ENCODE measurements around the gene PADI4.

The PADI4 gene

GRCh38 chr1:17347769-17348592 lies 40.0 kb downstream of the PADI4 start:
- DNase-seq (ENCODE audit: low read depth in 3 of 3, low spot score in 1 of 3): no peak

- DNase-seq (ENCODE audit: low read depth in 3 of 3, low spot score in 1 of 3): no peak
These were observed 40.7 kb downstream of the PADI4 start for GRCh38 chr1:17348593-17349234.

- no peak for DNase-seq (ENCODE audit: low read depth in 3 of 3, low spot score in 1 of 3)
These were observed 42.1 kb downstream of the PADI4 start for GRCh38 chr1:17350083-17350482.

DNA sequence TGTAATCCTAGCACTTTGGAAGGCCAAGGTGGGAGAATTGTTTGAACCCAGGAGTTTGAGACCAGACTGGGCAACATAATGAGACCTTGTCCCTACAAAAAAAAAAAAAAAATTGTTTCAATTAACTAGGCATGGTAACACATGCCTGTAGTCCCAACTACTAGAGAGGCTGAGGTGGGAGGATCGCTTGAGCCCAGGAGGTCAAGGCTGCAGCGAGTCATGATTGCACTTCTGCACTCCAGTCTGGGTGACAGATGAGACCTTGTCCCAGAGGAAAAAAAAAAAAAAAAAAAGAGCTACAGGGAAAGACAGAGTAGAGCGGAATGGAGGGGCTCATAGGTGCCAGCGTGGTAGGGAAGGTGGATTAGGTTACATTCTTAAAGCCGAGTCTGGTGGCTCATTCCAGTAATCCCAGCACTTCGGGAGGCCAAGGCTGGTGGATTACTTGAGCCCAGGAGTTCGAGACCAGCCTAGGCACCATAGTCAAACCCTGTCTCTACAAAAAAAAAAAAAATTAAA lies 43.0 kb downstream of the PADI4 start:
- no peak for DNase-seq (ENCODE audit: low read depth in 3 of 3, low spot score in 1 of 3)

DNA sequence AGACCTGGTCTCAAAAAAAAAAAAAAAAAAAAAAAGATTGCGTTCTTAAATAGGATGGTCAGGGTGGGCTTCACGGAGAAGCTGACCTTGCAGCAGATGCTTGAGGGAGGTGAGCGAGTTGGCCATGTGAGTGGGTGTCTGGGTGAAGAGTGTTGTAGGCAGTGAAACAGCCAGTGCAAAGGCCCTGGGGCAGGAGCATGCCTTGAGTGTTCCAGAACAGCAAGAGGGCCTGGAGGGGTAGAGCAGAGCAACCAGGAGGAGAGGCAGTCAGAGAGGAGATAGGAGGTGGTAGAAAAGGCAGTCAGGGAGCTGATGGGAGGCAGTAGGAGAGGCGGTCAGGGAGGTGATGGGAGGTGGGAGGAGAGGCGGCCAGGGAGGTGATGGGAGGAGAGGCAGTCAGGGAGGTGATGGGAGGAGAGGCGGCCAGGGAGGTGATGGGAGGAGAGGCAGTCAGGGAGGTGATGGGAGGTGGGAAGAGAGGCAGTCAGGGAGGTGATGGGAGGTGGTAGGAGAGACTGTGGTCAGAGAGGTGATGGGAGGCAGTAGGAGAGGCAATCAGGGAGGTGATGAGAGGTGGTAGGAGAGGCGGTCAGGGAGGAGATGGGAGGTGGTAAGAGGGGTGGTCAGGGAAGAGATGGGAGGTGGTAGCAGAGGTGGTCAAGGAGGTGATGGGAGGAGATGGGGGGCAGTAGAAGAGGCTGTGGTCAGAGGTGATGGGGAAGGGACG lies 43.8 kb downstream of the PADI4 start:
- no peak for DNase-seq (ENCODE audit: low read depth in 3 of 3, low spot score in 1 of 3)

DNA sequence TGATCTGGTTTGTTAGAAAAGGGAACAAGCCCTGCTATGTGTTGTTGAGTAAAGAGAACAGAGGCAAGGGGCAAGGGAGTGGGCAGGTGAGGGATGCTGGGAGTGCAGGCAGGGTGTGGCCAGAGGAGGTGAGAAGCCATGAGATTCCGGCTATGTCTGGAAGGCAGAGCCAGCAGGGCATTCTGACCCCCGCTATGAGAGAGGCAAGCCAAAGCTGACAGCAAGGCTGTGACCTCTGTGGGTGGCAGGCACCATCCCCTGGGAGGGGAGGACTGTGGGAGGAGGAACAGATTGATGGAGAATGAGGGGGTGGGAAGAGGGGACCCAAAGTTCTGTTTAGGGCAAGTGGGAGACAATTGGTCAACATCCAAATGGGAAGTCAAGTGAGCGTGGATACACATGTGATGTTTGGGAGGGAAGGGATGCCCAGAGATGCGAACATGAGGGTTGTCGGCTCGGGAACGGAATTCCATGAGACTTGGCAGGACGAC lies 44.5 kb downstream of the PADI4 start:
- no peak for DNase-seq (ENCODE audit: low read depth in 3 of 3, low spot score in 1 of 3)

GRCh38 chr1:17355898-17356297 lies 47.9 kb downstream of the PADI4 start:
- no peak for DNase-seq (ENCODE audit: low read depth in 3 of 3, low spot score in 1 of 3)

DNA sequence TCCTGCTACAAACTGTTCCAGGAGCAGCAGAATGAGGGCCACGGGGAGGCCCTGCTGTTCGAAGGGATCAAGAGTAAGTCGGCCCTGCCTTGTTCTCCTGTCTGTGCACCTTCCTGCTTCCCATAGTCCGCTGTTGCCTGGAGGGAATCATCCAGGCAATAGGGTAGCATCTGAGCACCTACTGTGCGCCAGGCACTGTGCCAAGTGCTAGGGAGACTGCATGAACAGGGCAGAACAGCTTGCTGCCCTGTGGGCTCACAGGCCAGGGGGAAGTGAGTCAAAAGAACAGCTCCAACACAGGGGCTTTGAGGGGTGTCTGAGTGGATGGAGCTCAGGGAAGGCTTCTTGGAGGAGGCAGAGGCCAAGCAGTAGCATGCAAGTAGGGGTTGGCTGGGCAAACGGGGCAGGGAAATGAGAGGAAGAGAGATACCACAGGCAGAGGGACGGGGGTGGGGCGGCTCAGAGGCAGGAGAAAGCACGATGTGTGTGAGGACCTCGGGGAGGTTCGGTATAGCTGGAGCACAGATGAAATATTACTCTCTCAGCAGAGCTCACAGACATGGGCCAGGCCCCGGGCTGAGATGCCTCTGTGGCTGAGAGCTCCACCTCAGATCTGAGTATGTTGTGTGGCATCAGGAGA lies 48.5 kb downstream of the PADI4 start:
- DNase-seq (ENCODE audit: low read depth in 3 of 3, low spot score in 1 of 3): no peak

DNA sequence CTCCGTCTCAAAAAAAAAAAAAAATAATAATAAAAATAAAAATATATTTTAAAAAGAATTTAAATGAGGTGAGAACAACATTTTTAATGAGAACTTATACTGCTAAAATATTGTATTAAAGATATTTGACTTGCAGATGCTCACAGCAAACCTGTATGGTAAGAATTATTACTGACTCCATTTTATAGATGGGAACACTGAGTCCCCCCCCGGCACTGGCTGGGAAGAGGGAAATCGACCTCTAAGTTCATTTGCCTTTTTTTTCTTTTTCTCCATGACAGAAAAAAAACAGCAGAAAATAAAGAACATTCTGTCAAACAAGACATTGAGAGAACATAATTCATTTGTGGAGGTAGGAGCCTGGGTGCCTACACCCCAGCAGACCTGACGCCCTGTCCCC lies 50.6 kb downstream of the PADI4 start:
- DNase-seq (ENCODE audit: low read depth in 3 of 3, low spot score in 1 of 3): no peak

- DNase-seq (ENCODE audit: low read depth in 3 of 3, low spot score in 1 of 3): no peak
These were observed 51.0 kb downstream of the PADI4 start for GRCh38 chr1:17359031-17359430.

DNA sequence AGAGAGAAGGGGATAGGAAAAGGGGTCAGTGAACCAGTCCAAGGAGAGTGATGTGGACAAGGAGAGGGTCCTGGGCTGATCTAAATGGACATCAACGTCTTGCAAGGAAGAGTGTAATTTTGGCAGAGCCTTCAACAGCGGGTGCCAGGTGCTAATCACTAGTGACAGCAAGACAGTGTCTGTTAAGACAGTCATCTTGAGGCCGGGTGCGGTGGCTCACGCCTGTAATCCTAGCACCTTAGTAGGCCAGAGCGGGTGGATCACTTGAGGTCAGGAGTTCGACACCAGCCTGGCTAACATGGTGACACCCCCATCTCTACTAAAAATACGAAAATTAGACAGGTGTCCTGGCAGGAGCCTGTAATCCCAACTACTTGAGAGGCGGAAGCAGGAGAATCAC lies 51.8 kb downstream of the PADI4 start:
- no peak for DNase-seq (ENCODE audit: low read depth in 3 of 3, low spot score in 1 of 3)

DNA sequence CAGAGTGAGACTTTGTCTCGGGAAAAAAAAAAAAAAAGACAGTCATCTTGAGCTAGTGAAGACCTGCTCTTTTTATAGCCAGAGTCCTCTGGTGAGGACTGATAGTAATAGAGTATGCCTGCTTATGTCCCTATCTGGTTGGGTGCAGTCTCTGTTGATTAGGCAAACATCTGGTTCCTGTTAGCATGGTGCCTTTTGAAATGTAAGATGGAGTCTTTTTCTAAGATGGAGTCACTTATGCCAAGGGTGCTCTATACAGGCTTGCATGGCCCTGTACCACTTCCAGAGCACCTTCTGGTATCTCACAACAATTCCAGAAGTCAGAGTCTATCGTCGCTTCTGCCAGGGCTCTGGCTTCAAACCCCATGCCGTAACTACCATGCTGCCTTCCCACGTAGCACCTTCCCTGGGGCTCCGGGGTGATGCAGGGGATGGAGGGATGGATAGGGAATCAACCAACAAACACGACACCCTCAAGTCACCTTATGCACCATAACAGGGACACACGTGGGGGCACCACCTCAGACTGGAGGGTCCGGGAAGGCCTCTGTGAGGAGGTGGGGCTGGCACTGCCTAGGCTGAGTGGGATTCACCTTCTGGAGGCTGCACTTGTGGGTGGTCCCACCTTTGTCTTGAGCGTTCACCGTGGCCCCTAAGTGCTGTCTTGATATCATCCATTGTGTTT lies 52.4 kb downstream of the PADI4 start:
- DNase-seq (ENCODE audit: low read depth in 3 of 3, low spot score in 1 of 3): no peak

DNA sequence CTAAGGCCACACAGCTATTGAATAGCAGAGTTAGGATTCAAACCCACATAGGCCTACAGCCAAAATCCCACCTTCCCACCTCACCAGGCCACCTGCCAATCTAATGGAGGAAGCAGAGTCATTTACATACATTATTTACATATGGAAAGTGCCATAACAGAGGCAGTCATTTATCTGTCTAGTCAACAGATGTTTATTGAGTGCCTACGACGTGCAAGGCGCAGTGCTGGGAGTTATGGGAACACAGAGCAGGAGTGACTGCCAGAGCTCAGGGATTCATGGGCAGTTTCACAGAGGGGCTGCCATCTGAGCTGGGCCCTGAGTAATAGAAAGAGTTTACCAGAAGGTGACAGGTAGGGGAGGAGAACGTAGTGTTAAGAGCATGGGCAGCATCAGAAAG lies 53.7 kb downstream of the PADI4 start:
- no peak for DNase-seq (ENCODE audit: low read depth in 3 of 3, low spot score in 1 of 3)

GRCh38 chr1:17363351-17363750 lies 55.4 kb downstream of the PADI4 start:
- no peak for DNase-seq (ENCODE audit: low read depth in 3 of 3, low spot score in 1 of 3)

DNA sequence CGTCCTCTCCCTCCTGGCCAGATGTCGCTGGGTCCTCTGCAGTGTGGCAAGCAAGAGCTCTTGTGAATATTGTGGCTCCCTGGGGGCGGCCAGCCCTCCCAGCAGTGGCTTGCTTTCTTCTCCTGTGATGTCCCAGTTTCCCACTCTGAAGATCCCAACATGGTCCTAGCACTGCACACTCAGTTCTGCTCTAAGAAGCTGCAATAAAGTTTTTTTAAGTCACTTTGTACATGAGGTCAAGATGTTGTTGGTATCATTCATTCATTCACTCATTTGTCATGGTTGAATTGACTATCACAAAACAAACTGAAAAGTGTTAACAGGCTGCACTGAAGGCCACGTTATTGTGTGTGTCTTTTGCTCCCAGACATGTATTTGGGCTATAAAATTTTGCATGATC lies 55.8 kb downstream of the PADI4 start:
- no peak for DNase-seq (ENCODE audit: low read depth in 3 of 3, low spot score in 1 of 3)

- DNase-seq (ENCODE audit: low read depth in 3 of 3, low spot score in 1 of 3): no peak
These were observed 57.3 kb downstream of the PADI4 start for GRCh38 chr1:17365293-17365692.

DNA sequence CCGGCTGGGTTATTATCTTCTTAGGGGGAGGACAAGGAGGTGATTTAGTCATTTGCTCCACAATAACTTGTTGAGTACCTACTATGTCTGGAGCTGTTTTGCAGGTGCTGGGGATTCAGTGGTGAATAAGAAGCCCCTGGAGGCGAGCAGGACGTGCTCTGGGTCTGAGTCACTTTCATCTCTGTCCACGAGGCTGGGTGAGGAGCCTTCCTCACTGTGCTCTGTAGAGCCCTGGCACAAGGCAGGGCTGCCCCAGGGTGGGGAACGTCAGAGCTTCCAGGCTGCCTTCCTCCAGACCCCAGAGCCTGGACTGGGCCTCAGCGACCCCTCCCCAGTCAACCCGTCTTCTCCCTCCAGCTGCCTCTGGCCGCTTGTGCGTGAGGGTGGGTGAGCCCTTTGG lies 61.5 kb downstream of the PADI4 start:
- DNase-seq (ENCODE audit: low read depth in 3 of 3, low spot score in 1 of 3): no peak

GRCh38 chr1:17370618-17371017 lies 62.6 kb downstream of the PADI4 start:
- no peak for DNase-seq (ENCODE audit: low read depth in 3 of 3, low spot score in 1 of 3)

GRCh38 chr1:17371896-17372295 lies 63.9 kb downstream of the PADI4 start, which contains the start of gene PADI6:
Gene PADI6, plus strand, starts transcription at chr1:17372196. Its CDS starts 50 bp downstream, at chr1:17372246.
- no peak for DNase-seq (ENCODE audit: low read depth in 3 of 3, low spot score in 1 of 3)

DNA sequence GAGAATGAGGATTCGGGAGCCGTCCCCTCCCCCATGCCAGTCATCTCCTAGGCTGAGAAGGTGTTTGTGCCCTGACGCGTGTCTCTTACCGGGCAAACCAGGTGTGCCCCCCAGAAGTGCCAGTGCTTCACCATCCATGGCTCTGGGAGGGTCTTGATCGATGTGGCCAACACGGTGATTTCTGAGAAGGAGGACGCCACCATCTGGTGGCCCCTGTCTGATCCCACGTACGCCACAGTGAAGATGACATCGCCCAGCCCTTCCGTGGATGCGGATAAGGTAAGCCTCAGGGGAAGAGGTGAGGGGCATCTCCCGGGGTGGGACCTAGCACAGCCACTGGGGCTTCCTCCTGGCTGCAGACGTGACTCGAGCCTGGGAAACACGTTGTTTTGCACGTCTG lies 65.0 kb downstream of the PADI4 start:
- DNase-seq (ENCODE audit: low read depth in 3 of 3, low spot score in 1 of 3): no peak

GRCh38 chr1:17375651-17376050 lies 67.7 kb downstream of the PADI4 start:
- DNase-seq (ENCODE audit: low read depth in 3 of 3, low spot score in 1 of 3): no peak
